PC-9 (cell line): ENCODE measurements around the gene IMPA2.

ENCODE experiments used
- CTCF ChIP-seq: fragments of 200-600 bp; sonication (generic); conservative IDR thresholded peaks from 2 replicates; pipeline ENCODE4 v1.6.1; 2017; ENCODE audit warnings: mixed run types, antibody characterized with exemption, mild to moderate bottlenecking, moderate library complexity
- EZH2 ChIP-seq: fragments of 200-600 bp; sonication (generic); IDR thresholded peaks from 2 replicates; pipeline ENCODE4 v1.8.0; 2017; ENCODE audit warnings: antibody characterized with exemption, low read depth

- TF ChIP-seq CTCF (no peak), EZH2 (no peak)
These were observed 6.2 kb downstream of the IMPA2 start for GRCh38 chr18:11987527-11987926.
